T-cell (primary cell): ENCODE measurements around the gene LRRC4B. TPM values are rescaled to one million over a fixed set of nuclear protein-coding genes. Genes with fewer than 3 reads are reported as not detected.

ENCODE experiments used
- ATAC-seq, 4 experiments: fragments of 200-7000 bp in 3 of 4; fragments of 150-1000 bp in 1 of 4; cut with Tn5 transposase; replicated peaks in 1 of 4; 1 replicate in 3 of 4; 2 replicates in 1 of 4; pipeline ENCODE4 v1.10.0; 2021; ENCODE audit warnings: moderate library complexity in 3 of 4, mild to moderate bottlenecking in 2 of 4, moderate number of reproducible peaks in 1 of 4
- CTCF ChIA-PET, 2 donors: fragments of 300-600 bp; sonication (Branson Sonifier 250); formaldehyde crosslinking; loops; one replicate each; lab custom pipeline; 2022; ENCODE audit warnings: antibody characterized with exemption in 2 of 2; lab: Charles Lee
- POLR2A ChIA-PET, 2 donors: fragments of 300-600 bp; sonication (Branson Sonifier 250); formaldehyde crosslinking; loops; one replicate each; lab custom pipeline; 2022; ENCODE audit warnings: antibody characterized with exemption in 2 of 2; lab: Charles Lee
- DNase-seq, 35 experiments: peaks; one replicate each; pipeline versions ENCODE4 v3.0.0 to v3.0.0-alpha.2; 2013 to 2023
- H3K27ac ChIP-seq: one replicate; pipeline ENCODE4 v1.5.1; 2013; ENCODE audit warnings: low read length
- H3K27me3 ChIP-seq, 2 experiments: replicated peaks in 1 of 2; 1 replicate in 1 of 2; 2 replicates in 1 of 2; pipeline versions ENCODE4 v1.6.1 to v1.7.0; 2013; ENCODE audit warnings: low read length in 1 of 2, mixed read lengths in 1 of 2; ENCODE audit not compliant: control insufficient read depth in 2 of 2, insufficient read depth in 2 of 2; ENCODE audit errors: extremely low read depth in 1 of 2
- H3K36me3 ChIP-seq, 2 donors: 1 replicate in 1 of 2; 2 replicates in 1 of 2; pipeline versions ENCODE4 v1.6.1 to v1.7.0; 2013; ENCODE audit warnings: low read length in 1 of 2; ENCODE audit not compliant: control insufficient read depth in 2 of 2, insufficient read depth in 1 of 2; ENCODE audit errors: extremely low read depth in 1 of 2
- H3K4me1 ChIP-seq, 2 experiments: 1 replicate in 1 of 2; 2 replicates in 1 of 2; pipeline versions ENCODE4 v1.6.1 to v1.7.0; 2013; ENCODE audit warnings: low read length in 2 of 2, mixed read lengths in 1 of 2; ENCODE audit not compliant: insufficient read depth in 2 of 2, control insufficient read depth in 1 of 2; ENCODE audit errors: extremely low read depth in 1 of 2
- H3K4me3 ChIP-seq, 2 donors: 1 replicate in 1 of 2; 2 replicates in 1 of 2; pipeline versions ENCODE4 v1.5.1 to v1.7.0; 2013; ENCODE audit warnings: mild to moderate bottlenecking in 2 of 2, low read length in 1 of 2, moderate library complexity in 1 of 2; ENCODE audit not compliant: control insufficient read depth in 1 of 2; ENCODE audit errors: extremely low read depth in 1 of 2
- H3K9me3 ChIP-seq: 2 replicates; pipeline ENCODE4 v1.7.0; 2013
- H3K27ac Mint-ChIP-seq, 2 donors: one replicate each; pipeline ENCODE4 v1.8.0; 2020 to 2021; ENCODE audit warnings: mild to moderate bottlenecking in 2 of 2, mixed read lengths in 2 of 2
- H3K27me3 Mint-ChIP-seq, 2 donors: one replicate each; pipeline ENCODE4 v1.8.0; 2021 to 2022; ENCODE audit warnings: mixed read lengths in 2 of 2
- H3K36me3 Mint-ChIP-seq: one replicate; pipeline ENCODE4 v1.8.0; 2021; ENCODE audit warnings: mixed read lengths
- H3K4me1 Mint-ChIP-seq, 3 donors: one replicate each; pipeline ENCODE4 v1.8.0; 2020 to 2022; ENCODE audit warnings: mixed read lengths in 3 of 3, mild to moderate bottlenecking in 1 of 3
- H3K4me3 Mint-ChIP-seq, 3 donors: one replicate each; pipeline ENCODE4 v1.8.0; 2020 to 2022; ENCODE audit warnings: mild to moderate bottlenecking in 3 of 3, mixed read lengths in 3 of 3, moderate library complexity in 3 of 3
- H3K9me3 Mint-ChIP-seq, 3 donors: one replicate each; pipeline ENCODE4 v1.8.0; 2020 to 2022; ENCODE audit warnings: mixed read lengths in 3 of 3
- WGBS: methylation state at CpG from one replicate; pipeline ENCODE4 v1.1.5; 2013; ENCODE audit warnings: missing lambda C conversion rate; ENCODE audit not compliant: insufficient coverage; 5-methylcytosine and 5-hydroxymethylcytosine counted together
- total RNA-seq, 35 experiments: library from RNA in 6 of 35; stranded (reverse) in 6 of 35; fragments of 120-200 nt in 1 of 35; gene quantifications; one replicate each; pipeline versions ENCODE4 v1.2.1 to v1.2.4 and lab custom pipeline; 2013 to 2026

The LRRC4B gene
- total RNA-seq, 5 donors from 2014 or later (not counting 1 experiment from before 2014, with no cell fraction given) = not detected

- peaks cover 25% of the 10 kb centered on the region for H3K36me3 Mint-ChIP-seq
- CTCF ChIA-PET = interaction anchor here in 1 of 2 donors (0.6 kb wide), 2 partner anchors 78 to 398 kb away, joined by 3 read pairs; no protein-coding TSS in a partner anchor
- DNase-seq (peak in 3 of 35 experiments; percentile 15 to 30 (median 19)), ATAC-seq (no peak)
- H3K4me3 Mint-ChIP-seq = peak overlapping the region in 1 of 3 donors; percentile 42
- peaks cover 0 to 4% of the 10 kb centered on the region in 2 experiments for H3K27me3 ChIP-seq
- H3K27ac ChIP-seq = no peak overlapping the region
- no peaks in the 10 kb centered on the region for H3K9me3 Mint-ChIP-seq
- POLR2A ChIA-PET = interaction anchor here in 1 of 2 donors (0.6 kb wide), 1 partner anchor 209 kb away, joined by 3 read pairs; no protein-coding TSS in a partner anchor
- peaks cover 0 to 1% of the 10 kb centered on the region in 2 donors for H3K27me3 Mint-ChIP-seq
- peaks cover 12 to 54% of the 10 kb centered on the region in 2 donors for H3K36me3 ChIP-seq
- peaks cover 9 to 43% of the 10 kb centered on the region in 2 experiments for H3K4me1 ChIP-seq
- H3K27ac Mint-ChIP-seq = no peak overlapping the region
- H3K4me1 Mint-ChIP-seq = peaks cover 21 to 36% (median 27%) of the 10 kb centered on the region in 3 donors
- 93% methylated on average over 10 of the region's 19 CpGs for WGBS
- no peak overlapping the region for H3K4me3 ChIP-seq
- H3K9me3 ChIP-seq = no peaks in the 10 kb centered on the region
These were observed 89.1 kb downstream of the LRRC4B start for GRCh38 chr19:50478901-50479715.

GRCh38 chr19:50477751-50478515 lies 90.3 kb downstream of the LRRC4B start:
- H3K36me3 ChIP-seq = peaks cover 12 to 44% of the 10 kb centered on the region in 2 donors
- POLR2A ChIA-PET = no interaction called here

DNA sequence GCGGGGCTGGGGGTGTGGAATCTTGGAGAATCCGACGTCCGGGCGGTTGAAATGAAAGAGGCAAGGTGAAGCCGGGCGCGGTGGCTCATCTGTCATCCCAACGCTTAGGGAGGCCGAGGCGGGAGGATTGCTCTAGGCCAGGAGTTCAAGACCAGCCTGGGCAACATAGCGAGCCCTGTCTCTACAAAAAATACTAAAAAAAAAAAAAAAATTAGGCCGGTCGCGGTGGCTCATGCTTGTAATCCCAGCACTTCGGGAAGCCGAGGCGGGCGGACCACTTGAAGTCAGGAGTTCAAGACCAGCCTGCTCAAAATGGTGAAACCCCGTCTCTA lies 91.4 kb downstream of the LRRC4B start:
- WGBS = no CpG with 5 or more reads among the region's 20 CpGs
- Mint-ChIP-seq H3K4me3 (peak overlapping the region; percentile 95 to 98 (median 98)), H3K27me3 (peaks cover 0 to 1% of the 10 kb centered on the region in 2 donors), H3K27ac (peak overlapping the region; percentile 84 to 93), H3K4me1 (peaks cover 21 to 36% (median 27%) of the 10 kb centered on the region in 3 donors), H3K9me3 (no peaks in the 10 kb centered on the region), H3K36me3 (peaks cover 20% of the 10 kb centered on the region)
- H3K27ac ChIP-seq = peak overlapping the region; percentile 84
- ChIA-PET CTCF (no interaction called here), POLR2A (no interaction called here)
- DNase-seq (no peak), ATAC-seq (no peak)
- peaks cover 0 to 4% of the 10 kb centered on the region in 2 experiments for H3K27me3 ChIP-seq
- H3K4me1 ChIP-seq = peaks cover 9 to 43% of the 10 kb centered on the region in 2 experiments
- H3K4me3 ChIP-seq = peak overlapping the region; percentile 82 to 100
- H3K36me3 ChIP-seq = peaks cover 12 to 38% of the 10 kb centered on the region in 2 donors
- no peaks in the 10 kb centered on the region for H3K9me3 ChIP-seq

More at GRCh38 chr19:50477751-50478515, 90.3 kb downstream of the LRRC4B start:
- H3K4me1 Mint-ChIP-seq = peaks cover 21 to 36% (median 27%) of the 10 kb centered on the region in 3 donors
- no peak for ATAC-seq
- Histone ChIP-seq H3K9me3 (no peaks in the 10 kb centered on the region), H3K27ac (no peak overlapping the region), H3K4me3 (no peak overlapping the region), H3K4me1 (peaks cover 9 to 43% of the 10 kb centered on the region in 2 experiments), H3K27me3 (peaks cover 0 to 4% of the 10 kb centered on the region in 2 experiments)
- peaks cover 0 to 1% of the 10 kb centered on the region in 2 donors for H3K27me3 Mint-ChIP-seq
- CTCF ChIA-PET = no interaction called here
- peak overlapping the region; percentile 95 to 98 (median 98) for H3K4me3 Mint-ChIP-seq
- peak overlapping the region; percentile 62 to 93 for H3K27ac Mint-ChIP-seq
- H3K9me3 Mint-ChIP-seq = no peaks in the 10 kb centered on the region
- DNase-seq = no peak
- 96% methylated on average over 10 of the region's 17 CpGs for WGBS
- peaks cover 20% of the 10 kb centered on the region for H3K36me3 Mint-ChIP-seq

GRCh38 chr19:50476224-50476906 lies 91.9 kb downstream of the LRRC4B start, which contains the start of the genes EMC10 and GARIN5A:
Gene EMC10 (plus strand): TSS chr19:50476507. CDS start chr19:50476545, 38 bp downstream.
Gene GARIN5A (minus strand): TSS chr19:50476848. CDS start chr19:50476388, 460 bp downstream.
- peaks cover 21 to 36% (median 27%) of the 10 kb centered on the region in 3 donors for H3K4me1 Mint-ChIP-seq
- peaks cover 0 to 1% of the 10 kb centered on the region in 2 donors for H3K27me3 Mint-ChIP-seq
- 5% methylated on average over 57 of the region's 58 CpGs for WGBS
- Histone ChIP-seq H3K4me3 (peak within 1 kb of the TSS; percentile 82 to 100), H3K36me3 (peaks cover 12 to 33% of the 10 kb centered on the region in 2 donors), H3K27ac (peak within 1 kb of the TSS; percentile 84), H3K27me3 (peaks cover 0 to 4% of the 10 kb centered on the region in 2 experiments), H3K9me3 (no peaks in the 10 kb centered on the region), H3K4me1 (peaks cover 9 to 43% of the 10 kb centered on the region in 2 experiments)
- DNase-seq (peak; percentile 81 to 97 (median 93)), ATAC-seq (peak; percentile 92 to 94 (median 93))
- no peaks in the 10 kb centered on the region for H3K9me3 Mint-ChIP-seq
- ChIA-PET POLR2A (no interaction called here), CTCF (no interaction called here)
- H3K4me3 Mint-ChIP-seq = peak within 1 kb of the TSS; percentile 95 to 98 (median 98)
- peaks cover 20% of the 10 kb centered on the region for H3K36me3 Mint-ChIP-seq
- peak within 1 kb of the TSS; percentile 84 to 93 for H3K27ac Mint-ChIP-seq

DNA sequence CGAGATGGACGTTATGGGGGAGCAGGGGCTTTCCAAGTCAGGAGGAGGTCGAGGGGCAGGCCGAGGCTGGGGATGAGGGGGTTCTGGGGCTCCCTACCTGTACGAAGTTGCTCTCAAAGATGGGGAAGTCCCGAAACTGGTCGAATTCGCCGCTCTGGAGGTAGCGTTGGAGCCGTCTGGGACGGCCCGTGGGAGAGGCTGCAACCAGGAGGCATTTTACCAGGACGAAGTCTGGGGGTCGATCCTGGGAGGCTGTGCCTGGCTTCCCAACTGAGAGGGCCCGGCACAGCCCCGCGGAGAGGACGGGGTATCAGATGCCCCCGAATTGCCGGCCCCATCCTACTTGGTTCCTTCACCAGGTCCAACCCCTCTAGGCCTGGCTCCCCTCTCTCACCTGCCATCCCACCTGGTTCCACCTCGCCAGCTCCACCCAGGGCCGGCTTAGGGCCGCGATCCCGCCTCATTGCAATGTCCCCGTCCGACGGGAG lies 92.5 kb downstream of the LRRC4B start:
- 85% methylated on average over 22 of the region's 29 CpGs for WGBS
- Histone ChIP-seq H3K4me1 (peaks cover 9 to 43% of the 10 kb centered on the region in 2 experiments), H3K27ac (peak overlapping the region; percentile 67), H3K27me3 (peaks cover 0 to 4% of the 10 kb centered on the region in 2 experiments), H3K9me3 (no peaks in the 10 kb centered on the region), H3K36me3 (peaks cover 7 to 27% of the 10 kb centered on the region in 2 donors), H3K4me3 (peak overlapping the region in 1 of 2 donors; percentile 100)
- Mint-ChIP-seq H3K36me3 (peaks cover 17% of the 10 kb centered on the region), H3K4me1 (peaks cover 21 to 36% (median 25%) of the 10 kb centered on the region in 3 donors), H3K27me3 (peaks cover 0 to 1% of the 10 kb centered on the region in 2 donors), H3K9me3 (no peaks in the 10 kb centered on the region), H3K4me3 (peak overlapping the region; percentile 95 to 98 (median 98)), H3K27ac (peak overlapping the region; percentile 81 to 87)
- ATAC-seq (no peak), DNase-seq (no peak)
- ChIA-PET CTCF (no interaction called here), POLR2A (no interaction called here)
